Lower leg skin (tissue), 3 donors: ENCODE measurements around the gene OMP.

ENCODE experiments used
- CTCF ChIP-seq, 3 donors: fragments of 450-650 bp; IDR thresholded peaks; one replicate each; pipeline ENCODE4 v1.5.1; 2016; ENCODE audit warnings: antibody characterized with exemption in 3 of 3, mild to moderate bottlenecking in 3 of 3, moderate library complexity in 2 of 3
- POLR2A ChIP-seq, 2 donors: fragments of 450-650 bp; IDR thresholded peaks; one replicate each; pipeline ENCODE4 v1.6.1; 2016 to 2017; ENCODE audit warnings: antibody characterized with exemption in 2 of 2, mild to moderate bottlenecking in 1 of 2, moderate library complexity in 1 of 2

- no peak for TF ChIP-seq CTCF (IDR thresholded peaks at IDR 0.05)
- TF ChIP-seq POLR2A (IDR thresholded peaks at IDR 0.05): no peak
Observed at GRCh38 chr11:77073328-77074001, 29.2 kb upstream of the OMP start.
